Right kidney (tissue), 9 donors: ENCODE results near the gene SELENOS.

Experiments
- DNase-seq: peaks from one replicate; pipeline ENCODE4 v3.0.0-alpha.2; 2016
- long read RNA-seq, 8 donors: transcript quantifications; one replicate each; lab custom pipeline, GENCODE V29; 2026

Gene SELENOS, protein sequence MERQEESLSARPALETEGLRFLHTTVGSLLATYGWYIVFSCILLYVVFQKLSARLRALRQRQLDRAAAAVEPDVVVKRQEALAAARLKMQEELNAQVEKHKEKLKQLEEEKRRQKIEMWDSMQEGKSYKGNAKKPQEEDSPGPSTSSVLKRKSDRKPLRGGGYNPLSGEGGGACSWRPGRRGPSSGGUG
- long read RNA-seq, donor 1, transcript SELENOS-203 (6 exons, 1,188 nt): major isoform, 37 of 63 reads
- long read RNA-seq, donor 1, transcript SELENOS-206 (3 exons, 556 nt): minor isoform, 14 of 63 reads
- long read RNA-seq, donor 1, partial matches to known transcripts: 0 of 63 reads
- long read RNA-seq, donor 1, other reads (novel, unspliced or antisense): 0 of 63 reads
- long read RNA-seq, donor 2, transcript SELENOS-203 (6 exons, 1,188 nt): major isoform, 26 of 43 reads
- long read RNA-seq, donor 2, transcript SELENOS-204 (4 exons, 856 nt): minor isoform, 5 of 43 reads
- long read RNA-seq, donor 2, partial matches to known transcripts: 7 of 43 reads
- long read RNA-seq, donor 2, other reads (novel, unspliced or antisense): 0 of 43 reads
- long read RNA-seq, donor 3, transcript SELENOS-206 (3 exons, 556 nt): minor isoform, 8 of 23 reads
- long read RNA-seq, donor 3, transcript SELENOS-203 (6 exons, 1,188 nt): major isoform, 11 of 23 reads
- long read RNA-seq, donor 3, partial matches to known transcripts: 0 of 23 reads
- long read RNA-seq, donor 3, other reads (novel, unspliced or antisense): 0 of 23 reads
- long read RNA-seq, donor 4, transcript SELENOS-203 (6 exons, 1,188 nt): major isoform, 17 of 32 reads
- long read RNA-seq, donor 4, transcript SELENOS-206 (3 exons, 556 nt): minor isoform, 6 of 32 reads
- long read RNA-seq, donor 4, partial matches to known transcripts: 0 of 32 reads
- long read RNA-seq, donor 4, other reads (novel, unspliced or antisense): 0 of 32 reads
- long read RNA-seq, donor 5, transcript SELENOS-206 (3 exons, 556 nt): minor isoform, 10 of 48 reads
- long read RNA-seq, donor 5, transcript SELENOS-203 (6 exons, 1,188 nt): major isoform, 23 of 48 reads
- long read RNA-seq, donor 5, partial matches to known transcripts: 8 of 48 reads
- long read RNA-seq, donor 5, other reads (novel, unspliced or antisense): 0 of 48 reads
- long read RNA-seq, donor 6, transcript SELENOS-204 (4 exons, 856 nt): minor isoform, 12 of 59 reads
- long read RNA-seq, donor 6, transcript SELENOS-206 (3 exons, 556 nt): minor isoform, 13 of 59 reads
- long read RNA-seq, donor 6, transcript SELENOS-203 (6 exons, 1,188 nt): major isoform, 26 of 59 reads
- long read RNA-seq, donor 6, partial matches to known transcripts: 0 of 59 reads
- long read RNA-seq, donor 6, other reads (novel, unspliced or antisense): 5 of 59 reads
- long read RNA-seq, donor 7: 0 reads
- long read RNA-seq, donor 8, transcript SELENOS-206 (3 exons, 556 nt): minor isoform, 15 of 45 reads
- long read RNA-seq, donor 8, transcript SELENOS-203 (6 exons, 1,188 nt): major isoform, 26 of 45 reads
- long read RNA-seq, donor 8, partial matches to known transcripts: 0 of 45 reads
- long read RNA-seq, donor 8, other reads (novel, unspliced or antisense): 0 of 45 reads

- peak; percentile 90 for DNase-seq
Measured at GRCh38 chr15:101277038-101277822, at the start of gene SELENOS. Gene SELENOS (minus strand): TSS chr15:101277485. CDS start chr15:101277417, 68 bp downstream.

GRCh38 chr15:101326462-101327146, 49.3 kb upstream of the SELENOS start:
- DNase-seq: no peak

- DNase-seq: no peak
Measured at GRCh38 chr15:101326026-101326315, 48.7 kb upstream of the SELENOS start.

DNA sequence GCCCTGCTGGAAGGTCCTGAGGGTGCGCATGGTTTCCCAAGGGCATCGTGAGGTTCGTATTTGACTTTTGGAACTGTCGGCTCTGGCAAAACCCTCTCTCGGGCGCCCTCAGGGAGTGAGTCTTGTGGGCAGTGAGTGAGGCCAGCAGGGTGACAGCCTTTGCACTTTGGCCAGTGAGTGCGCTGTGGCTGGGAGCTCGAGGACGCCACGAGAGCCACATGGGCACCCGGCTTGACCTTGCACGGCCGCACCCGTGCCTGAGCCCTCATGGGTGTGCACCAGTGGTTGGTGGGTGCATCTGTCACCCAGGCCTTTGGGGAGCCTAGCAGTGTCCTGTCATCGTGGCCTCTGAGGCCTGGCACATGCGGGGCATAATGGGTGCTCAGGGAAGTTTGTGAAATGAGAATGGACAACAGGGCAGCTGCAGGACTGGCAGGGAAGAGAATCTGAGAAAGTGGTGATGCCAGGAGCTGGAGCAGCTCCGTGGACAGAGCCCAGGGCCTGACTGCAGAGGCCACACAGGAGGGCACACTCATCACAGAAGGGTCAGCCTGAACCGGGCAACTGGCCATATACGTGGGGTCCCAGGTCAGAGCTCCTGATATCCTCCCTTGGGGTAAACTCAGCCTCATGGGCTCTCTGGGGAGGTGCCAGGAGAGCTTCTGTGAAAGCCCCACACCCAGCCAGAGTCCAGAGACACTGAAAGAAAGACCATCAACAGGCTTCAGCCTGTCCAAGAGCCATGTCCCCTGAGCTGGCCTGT, 48.2 kb upstream of the SELENOS start:
- DNase-seq: no peak

DNA sequence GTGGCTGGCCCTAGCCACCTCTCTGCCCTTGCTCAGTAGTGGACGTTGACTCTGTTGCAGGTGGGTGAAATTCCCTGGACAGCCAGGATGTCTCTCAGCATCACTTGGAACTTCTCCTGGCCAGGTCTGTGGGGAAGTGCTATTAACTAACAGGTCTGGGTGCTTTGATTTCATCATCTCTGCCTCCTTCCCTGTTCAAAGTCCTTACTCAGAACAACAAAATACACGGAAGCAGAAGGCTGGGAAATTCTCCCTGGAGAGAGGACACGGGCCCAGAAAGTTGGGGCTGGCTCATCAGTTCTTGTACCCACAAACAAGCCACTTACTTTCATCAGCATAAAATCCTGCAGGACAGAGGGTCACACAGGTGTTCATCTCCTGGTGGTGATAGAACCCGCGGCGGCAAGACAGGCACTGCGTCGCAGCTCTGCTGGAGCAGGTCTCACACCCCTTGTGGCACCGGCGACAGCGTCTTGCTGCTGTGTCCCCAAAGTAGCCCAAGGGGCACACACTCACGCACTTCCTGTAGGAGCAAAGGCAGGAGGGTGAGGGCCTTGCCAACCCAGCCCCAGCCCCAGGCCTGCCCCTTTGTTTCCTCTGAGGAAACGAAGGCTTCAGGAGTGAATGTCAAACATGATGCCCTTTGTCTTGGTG, 47.4 kb upstream of the SELENOS start:
- DNase-seq: no peak

GRCh38 chr15:101323793-101324523, 46.7 kb upstream of the SELENOS start:
- no peak for DNase-seq

DNA sequence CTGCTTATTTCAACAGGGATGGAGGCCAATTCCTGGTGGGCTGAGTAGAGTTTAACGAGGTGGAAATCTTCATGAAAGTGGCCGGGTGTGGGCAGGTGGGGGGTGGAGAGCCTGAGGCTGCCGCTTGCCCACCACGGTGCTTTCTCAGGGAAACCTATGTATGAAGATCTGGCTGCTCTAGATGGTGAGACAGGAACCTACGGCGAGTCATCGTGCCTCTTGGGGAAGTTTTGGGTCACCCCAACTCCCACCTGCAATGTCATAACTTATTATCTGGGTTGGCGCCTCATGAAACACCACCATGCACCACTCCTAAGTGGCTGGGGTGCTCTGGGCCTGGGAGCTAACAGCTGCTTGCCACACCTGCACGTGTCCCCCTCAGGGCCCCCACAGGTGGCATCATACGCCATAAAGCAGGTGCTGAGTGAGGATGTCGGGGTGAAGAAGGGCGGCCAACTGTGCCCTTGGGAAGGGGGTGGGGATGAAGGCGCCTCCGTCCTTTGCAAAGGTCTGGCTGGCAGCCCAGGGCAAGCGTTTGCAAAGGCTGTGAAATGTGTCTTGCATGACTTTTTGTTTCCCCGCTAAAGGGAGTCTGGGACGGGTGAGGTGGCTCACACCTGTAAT, 45.7 kb upstream of the SELENOS start:
- no peak for DNase-seq

GRCh38 chr15:101322016-101322695, 44.9 kb upstream of the SELENOS start:
- DNase-seq: no peak

- peak; percentile 31 for DNase-seq
Measured at GRCh38 chr15:101320501-101321052, 43.3 kb upstream of the SELENOS start.

DNA sequence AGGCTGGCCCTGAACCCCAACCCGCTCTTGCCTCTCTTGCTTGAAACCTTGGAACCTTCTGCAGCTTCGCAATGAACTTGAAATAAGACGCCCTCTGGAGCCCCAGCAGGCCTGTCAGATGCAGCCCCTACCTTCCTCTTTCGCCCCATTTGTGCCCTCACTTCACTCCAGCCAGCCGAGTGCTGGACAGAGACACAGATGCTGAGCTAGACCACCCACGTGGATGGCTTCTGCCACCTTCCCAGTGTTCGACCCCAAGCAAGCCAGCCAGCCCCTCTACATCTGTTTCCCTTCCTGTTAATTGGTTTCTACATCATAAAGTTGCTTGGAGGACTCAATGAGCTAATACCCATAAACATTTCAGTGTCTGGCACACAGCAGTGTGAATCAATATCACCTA, 41.6 kb upstream of the SELENOS start:
- DNase-seq: no peak

DNA sequence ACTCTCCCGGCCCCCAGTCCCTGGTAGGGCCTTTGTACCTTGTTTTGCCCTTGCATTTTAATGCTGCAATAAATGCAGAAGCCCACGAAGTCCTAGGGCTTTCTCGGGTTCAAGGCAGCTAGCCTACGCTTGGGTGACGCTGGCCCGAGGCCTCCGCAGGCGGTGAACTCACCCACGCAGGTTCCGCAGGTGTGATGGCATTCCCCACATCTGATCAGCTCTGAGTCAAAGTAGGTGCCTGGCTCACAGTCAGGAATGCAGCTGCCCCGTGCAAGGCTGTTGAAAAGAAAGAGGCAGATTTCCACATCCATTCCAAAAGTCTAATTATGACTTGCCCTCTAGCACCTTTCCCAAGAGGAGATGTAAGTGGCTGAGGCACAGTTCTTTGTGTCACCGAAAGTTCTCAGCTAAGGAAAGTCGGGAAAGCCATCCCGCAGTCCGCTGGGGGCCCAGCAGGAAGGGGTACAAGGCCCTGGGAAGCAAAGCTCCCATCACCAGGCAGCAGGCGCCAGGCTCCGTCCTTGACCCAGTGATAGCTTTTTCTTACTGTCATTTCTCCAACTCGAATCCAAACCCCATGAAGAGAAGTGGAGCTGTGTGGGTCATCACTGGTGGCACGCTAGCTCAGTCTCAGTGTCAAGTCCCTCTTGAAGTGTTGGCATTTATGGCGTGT, 41.0 kb upstream of the SELENOS start:
- DNase-seq: no peak

- no peak for DNase-seq
Measured at GRCh38 chr15:101317336-101317872, 40.1 kb upstream of the SELENOS start.

GRCh38 chr15:101316529-101316928, 39.2 kb upstream of the SELENOS start:
- DNase-seq: no peak

DNA sequence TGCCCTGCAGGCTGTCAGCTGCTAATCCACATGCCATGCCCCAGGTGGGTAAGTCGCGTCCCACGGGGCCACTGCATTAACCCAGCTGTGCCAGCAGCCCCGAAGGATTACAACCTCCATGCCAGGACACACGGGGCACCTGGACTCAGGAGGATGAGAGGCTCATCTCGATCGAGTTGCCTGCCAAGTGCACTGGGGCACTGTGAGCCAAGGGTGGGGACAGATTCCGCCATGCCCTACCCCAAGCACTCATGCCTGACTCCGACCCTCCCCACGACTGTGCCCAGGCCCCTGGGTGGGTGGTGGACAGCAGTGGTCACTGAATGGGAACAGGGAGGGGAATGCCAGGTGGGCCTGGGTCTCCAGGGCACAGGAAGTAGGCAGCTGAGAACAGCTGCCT, 38.5 kb upstream of the SELENOS start:
- DNase-seq: no peak

DNA sequence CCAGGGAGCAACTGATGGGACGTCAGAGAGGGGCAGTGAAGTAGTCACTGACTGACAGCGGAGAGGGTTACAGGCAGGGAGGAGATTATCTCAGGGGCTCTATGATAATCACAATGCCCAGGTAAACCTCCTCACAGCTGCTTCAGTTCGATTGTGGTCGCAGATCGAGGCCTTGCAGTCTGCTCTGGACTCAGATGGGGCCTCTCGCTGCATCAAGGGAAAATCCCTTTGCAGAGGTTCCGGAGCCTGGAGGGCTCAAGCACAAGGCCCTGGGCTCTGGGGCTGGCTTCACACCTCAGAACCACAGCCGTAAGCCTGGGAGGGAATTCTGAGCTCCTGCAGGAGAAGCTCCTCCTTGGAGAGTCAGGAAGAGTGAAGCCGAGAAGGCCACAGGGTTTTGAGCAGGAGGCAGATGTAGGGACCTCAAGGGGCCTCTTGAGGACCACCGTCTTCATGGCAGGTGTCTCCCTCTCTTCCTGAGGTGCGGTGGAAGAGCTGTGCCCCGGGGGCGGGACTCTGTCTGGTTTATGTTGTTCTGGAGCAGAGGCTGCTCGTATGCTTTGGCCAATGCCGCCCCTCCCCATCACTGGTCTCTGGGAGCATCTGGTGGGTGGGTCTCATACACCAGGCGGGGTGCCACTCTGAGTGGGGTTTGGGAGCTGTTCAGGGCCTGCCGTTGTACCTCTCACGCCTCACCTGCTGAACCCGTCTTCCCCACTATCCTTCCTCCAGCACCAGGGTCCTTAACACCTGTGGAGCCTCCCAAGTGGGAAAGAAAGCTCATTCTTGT, 37.2 kb upstream of the SELENOS start:
- DNase-seq: no peak
